Activated naive CD8-positive, alpha-beta T cell treated with anti-CD3 and anti-CD28 coated beads for 36 hours (primary cell): ENCODE results near the gene IQGAP1. TPM values are rescaled to one million over a fixed set of nuclear protein-coding genes. Genes with fewer than 3 reads are reported as not detected.
"Not testable (repeated sequence)": the region's sequence is repeated elsewhere in the genome, so short reads cannot be mapped to it uniquely, and the experiment has no call there.

Experiments
- DNase-seq: peaks from one replicate; pipeline ENCODE4 v3.0.0; 2021
- H3K27ac Mint-ChIP-seq: one replicate; pipeline ENCODE4 v1.8.0; 2022; ENCODE audit warnings: mild to moderate bottlenecking, moderate library complexity, mixed read lengths
- H3K27me3 Mint-ChIP-seq: one replicate; pipeline ENCODE4 v1.8.0; 2022; ENCODE audit warnings: mild to moderate bottlenecking, mixed read lengths
- H3K36me3 Mint-ChIP-seq: one replicate; pipeline ENCODE4 v1.8.0; 2021; ENCODE audit warnings: mild to moderate bottlenecking, mixed read lengths
- H3K4me1 Mint-ChIP-seq: one replicate; pipeline ENCODE4 v1.8.0; 2021; ENCODE audit warnings: mixed read lengths
- H3K4me3 Mint-ChIP-seq: one replicate; pipeline ENCODE4 v1.8.0; 2022; ENCODE audit warnings: mild to moderate bottlenecking, moderate library complexity, mixed read lengths
- H3K9me3 Mint-ChIP-seq: one replicate; pipeline ENCODE4 v1.8.0; 2022; ENCODE audit warnings: mixed read lengths
- total RNA-seq, 2 experiments: library from RNA; stranded (reverse); gene quantifications; one replicate each; pipeline ENCODE4 v1.2.3, GENCODE V29; 2021

IQGAP1 gene
- total RNA-seq, 2 experiments from 2014 or later: 129 to 133 TPM

DNA sequence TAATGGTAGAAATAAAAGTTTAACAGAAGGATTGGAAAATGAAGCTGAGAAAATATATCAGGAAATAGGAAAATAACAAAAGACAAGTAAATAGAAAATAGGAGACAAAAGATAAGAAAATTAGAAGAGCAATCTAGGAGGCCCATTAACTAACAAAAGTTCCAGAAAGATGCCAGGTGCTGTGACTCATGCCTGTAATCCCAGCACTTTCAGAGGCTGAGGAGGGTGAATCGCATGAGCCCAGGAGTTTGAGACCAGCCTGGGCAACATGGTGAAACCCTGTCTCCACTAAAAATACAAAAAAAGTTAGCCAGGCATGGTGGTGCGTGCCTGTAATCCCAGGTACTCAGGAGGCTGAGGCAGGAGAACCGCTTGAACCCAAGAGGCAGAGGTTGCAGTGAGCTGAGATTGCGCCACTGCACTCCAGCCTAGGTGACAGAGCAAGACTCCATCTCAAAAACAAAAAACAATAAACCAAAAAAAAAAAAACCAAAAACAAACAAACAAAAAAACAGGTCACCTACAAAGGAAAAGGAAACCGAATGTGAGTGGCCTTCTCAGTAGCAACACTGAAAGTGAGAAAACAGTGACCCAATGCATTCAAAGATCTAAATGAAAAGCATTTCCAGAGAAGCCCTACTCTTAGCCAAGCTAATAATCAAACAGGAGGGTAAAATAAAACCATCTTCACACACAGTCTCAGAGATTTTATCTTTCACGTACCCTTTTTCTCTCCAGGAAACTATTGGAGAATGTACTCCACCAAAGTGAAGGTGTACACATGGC lies 136.2 kb downstream of the IQGAP1 start:
- not testable (repeated sequence) for H3K27me3 Mint-ChIP-seq, H3K4me3 Mint-ChIP-seq, H3K27ac Mint-ChIP-seq, H3K9me3 Mint-ChIP-seq, H3K36me3 Mint-ChIP-seq, DNase-seq
- peaks cover 16% of the 10 kb centered on the region for H3K4me1 Mint-ChIP-seq

- peaks cover 41% of the 10 kb centered on the region for H3K4me1 Mint-ChIP-seq
- DNase-seq: no peak
Measured at GRCh38 chr15:90529011-90529370, 140.9 kb downstream of the IQGAP1 start.

DNA sequence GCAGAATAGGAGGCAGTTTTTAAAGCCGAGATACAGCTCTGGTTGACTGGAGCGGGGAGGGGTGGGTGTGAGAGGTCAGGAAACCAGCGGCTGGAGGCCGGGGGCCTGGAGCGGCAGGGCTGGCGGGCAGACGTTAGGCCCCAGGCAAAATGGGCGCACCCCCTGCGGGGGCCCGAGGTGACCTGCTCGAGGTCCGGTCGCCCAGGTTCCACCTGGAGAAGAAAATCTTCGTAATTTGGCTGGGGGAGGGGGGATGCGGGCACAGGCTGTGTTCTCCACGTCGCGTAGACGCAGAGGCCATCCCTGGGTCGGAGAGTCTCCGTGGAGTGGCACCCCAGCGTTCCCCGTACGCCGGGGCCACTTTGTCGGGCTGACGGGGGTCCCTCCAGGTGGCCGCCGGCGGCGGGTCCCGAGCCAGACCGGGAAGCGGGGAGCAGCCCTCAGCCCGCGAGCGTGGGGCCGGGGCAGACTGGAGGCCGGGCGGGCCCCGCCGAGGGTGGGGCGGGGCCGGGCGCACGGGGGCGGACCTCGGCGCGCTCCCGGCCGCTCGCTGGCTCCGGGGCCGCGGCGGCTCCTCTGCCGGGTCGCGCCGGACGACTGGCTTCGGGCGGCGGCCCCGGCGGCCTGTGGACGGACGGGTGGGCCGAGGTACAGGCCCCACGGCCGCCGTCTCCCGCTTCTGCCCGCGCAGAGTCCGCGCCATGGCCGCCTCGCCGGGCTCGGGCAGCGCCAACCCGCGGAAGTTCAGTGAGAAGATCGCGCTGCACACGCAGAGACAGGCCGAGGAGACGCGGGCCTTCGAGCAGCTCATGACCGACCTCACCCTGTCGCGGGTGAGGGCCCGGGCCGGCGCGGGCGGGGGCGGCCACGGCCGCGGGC lies 141.6 kb downstream of the IQGAP1 start, which contains the start of gene CRTC3:
CRTC3 (plus strand) TSS at position 553 of the 879 bp plus-strand sequence; CDS start at position 702, 149 bp downstream.
- Mint-ChIP-seq H3K36me3 (peaks cover 12% of the 10 kb centered on the region), H3K4me3 (peak within 1 kb of the TSS; percentile 96), H3K27me3 (no peaks in the 10 kb centered on the region), H3K4me1 (peaks cover 43% of the 10 kb centered on the region), H3K9me3 (peaks cover 3% of the 10 kb centered on the region), H3K27ac (peak within 1 kb of the TSS; percentile 87)
- DNase-seq: peak; percentile 69

More at GRCh38 chr15:90529011-90529370, 140.9 kb downstream of the IQGAP1 start:
- peak overlapping the region; percentile 78 for H3K4me3 Mint-ChIP-seq
- peak overlapping the region; percentile 87 for H3K27ac Mint-ChIP-seq
- peaks cover 3% of the 10 kb centered on the region for H3K9me3 Mint-ChIP-seq
- H3K36me3 Mint-ChIP-seq: peaks cover 12% of the 10 kb centered on the region
- no peaks in the 10 kb centered on the region for H3K27me3 Mint-ChIP-seq

DNA sequence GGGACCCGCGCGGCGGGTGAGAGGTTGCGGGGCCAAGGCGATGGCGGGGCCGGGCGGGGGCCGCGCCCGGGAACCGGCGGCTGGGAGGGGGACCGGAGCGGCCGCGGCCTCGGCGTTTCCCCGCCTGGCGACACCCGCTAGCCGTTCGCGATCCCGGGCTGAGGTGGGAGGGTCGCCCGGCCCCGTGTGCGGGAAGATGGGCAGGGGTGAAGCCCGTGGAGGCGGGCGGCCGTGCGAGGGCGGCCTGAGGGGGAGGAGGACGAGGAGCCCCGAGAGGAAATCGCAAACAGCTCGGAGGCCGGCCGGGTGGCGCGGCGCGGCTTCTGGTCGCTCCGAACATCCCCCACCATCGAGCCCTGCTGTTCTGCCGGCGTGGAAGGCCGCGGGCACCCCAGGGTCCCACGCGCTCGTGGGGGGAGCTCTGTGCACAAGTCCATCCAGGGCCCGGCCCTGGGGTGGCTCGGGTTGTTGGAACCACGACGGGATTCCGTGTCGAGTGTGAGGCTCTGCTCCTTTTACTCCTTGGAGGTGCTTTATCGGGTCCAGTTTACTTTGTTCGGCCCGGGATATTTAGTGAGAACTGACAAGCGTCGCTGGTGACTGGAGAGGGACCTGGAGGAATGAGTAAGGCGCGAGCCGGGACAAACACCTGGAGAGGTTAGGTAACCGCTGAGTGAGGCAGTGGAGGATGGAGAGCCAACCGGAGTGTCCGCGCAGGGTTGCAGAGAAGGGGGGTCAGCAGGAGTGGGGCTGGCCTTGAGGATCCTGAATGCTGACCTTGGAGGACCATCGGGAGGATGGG lies 142.4 kb downstream of the IQGAP1 start:
- H3K27me3 Mint-ChIP-seq: no peaks in the 10 kb centered on the region
- peak; percentile 62 for DNase-seq
- peaks cover 45% of the 10 kb centered on the region for H3K4me1 Mint-ChIP-seq
- peak overlapping the region; percentile 84 for H3K27ac Mint-ChIP-seq
- peaks cover 12% of the 10 kb centered on the region for H3K36me3 Mint-ChIP-seq
- peaks cover 3% of the 10 kb centered on the region for H3K9me3 Mint-ChIP-seq
- peak overlapping the region; percentile 96 for H3K4me3 Mint-ChIP-seq

DNA sequence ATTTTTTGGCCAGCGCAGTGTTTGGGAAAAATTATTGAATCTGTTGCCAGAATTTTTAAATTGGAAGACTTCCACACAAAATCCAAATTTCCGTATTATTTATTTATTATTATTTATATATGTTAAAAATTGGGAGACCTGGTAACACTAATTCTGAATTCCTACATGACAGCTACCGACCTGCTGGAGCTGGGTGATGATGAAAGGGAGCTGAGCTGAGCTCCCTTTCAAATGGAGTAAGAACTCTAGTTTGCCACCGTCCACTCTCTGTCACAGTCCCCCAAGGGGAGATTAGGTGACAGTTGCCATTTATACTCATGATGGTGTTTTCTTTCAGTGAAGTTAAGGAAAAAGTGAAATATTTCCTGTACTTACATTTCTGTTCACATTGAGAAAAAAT lies 143.1 kb downstream of the IQGAP1 start:
- H3K27me3 Mint-ChIP-seq: no peaks in the 10 kb centered on the region
- no peak for DNase-seq
- peaks cover 3% of the 10 kb centered on the region for H3K9me3 Mint-ChIP-seq
- H3K4me3 Mint-ChIP-seq: peak overlapping the region; percentile 96
- H3K4me1 Mint-ChIP-seq: peaks cover 52% of the 10 kb centered on the region
- peaks cover 12% of the 10 kb centered on the region for H3K36me3 Mint-ChIP-seq
- H3K27ac Mint-ChIP-seq: peak overlapping the region; percentile 84

- peaks cover 3% of the 10 kb centered on the region for H3K9me3 Mint-ChIP-seq
- H3K4me3 Mint-ChIP-seq: no peak overlapping the region
- H3K27ac Mint-ChIP-seq: no peak overlapping the region
- H3K27me3 Mint-ChIP-seq: no peaks in the 10 kb centered on the region
- peaks cover 34% of the 10 kb centered on the region for H3K36me3 Mint-ChIP-seq
- H3K4me1 Mint-ChIP-seq: peaks cover 80% of the 10 kb centered on the region
- no peak for DNase-seq
Measured at GRCh38 chr15:90535254-90535653, 147.2 kb downstream of the IQGAP1 start.

- H3K27ac Mint-ChIP-seq: peak overlapping the region; percentile 91
Measured at GRCh38 chr15:90539789-90540188, 151.7 kb downstream of the IQGAP1 start.

GRCh38 chr15:90540768-90541167 lies 152.7 kb downstream of the IQGAP1 start:
- peak overlapping the region; percentile 33 for H3K4me3 Mint-ChIP-seq
- H3K27me3 Mint-ChIP-seq: no peaks in the 10 kb centered on the region
- DNase-seq: no peak
- peaks cover 67% of the 10 kb centered on the region for H3K4me1 Mint-ChIP-seq
- peak overlapping the region; percentile 62 for H3K27ac Mint-ChIP-seq
- no peaks in the 10 kb centered on the region for H3K9me3 Mint-ChIP-seq
- peaks cover 51% of the 10 kb centered on the region for H3K36me3 Mint-ChIP-seq

More at GRCh38 chr15:90539789-90540188, 151.7 kb downstream of the IQGAP1 start:
- peak; percentile 31 for DNase-seq
- Mint-ChIP-seq H3K27me3 (no peaks in the 10 kb centered on the region), H3K9me3 (no peaks in the 10 kb centered on the region), H3K4me3 (peak overlapping the region; percentile 77), H3K36me3 (peaks cover 41% of the 10 kb centered on the region), H3K4me1 (peaks cover 66% of the 10 kb centered on the region)

GRCh38 chr15:90545095-90545494 lies 157.1 kb downstream of the IQGAP1 start:
- Mint-ChIP-seq H3K9me3 (peaks cover 2% of the 10 kb centered on the region), H3K4me3 (no peak overlapping the region), H3K4me1 (peaks cover 52% of the 10 kb centered on the region), H3K36me3 (peaks cover 46% of the 10 kb centered on the region), H3K27ac (peak overlapping the region; percentile 34), H3K27me3 (no peaks in the 10 kb centered on the region)
- no peak for DNase-seq

DNA sequence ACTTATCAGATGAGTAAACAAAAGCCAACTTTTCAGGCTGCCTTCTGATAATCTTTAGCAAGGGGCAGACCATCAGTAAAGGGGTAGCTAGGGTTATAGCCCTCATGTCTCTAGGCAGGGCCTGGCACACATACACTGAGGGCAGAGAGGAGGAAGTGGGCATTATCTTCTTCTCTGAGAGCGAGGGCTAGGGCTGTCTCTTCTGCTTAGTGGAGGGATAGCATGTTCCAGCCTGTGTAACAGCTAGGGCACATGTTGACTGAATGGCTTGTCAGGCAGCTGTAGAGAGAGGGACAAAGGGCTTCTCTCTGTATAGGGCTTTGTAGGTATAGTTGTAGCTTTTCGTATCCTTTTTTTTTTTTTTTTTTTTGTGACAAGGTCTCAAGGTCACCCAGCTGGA lies 159.5 kb downstream of the IQGAP1 start:
- Mint-ChIP-seq H3K27ac (peak overlapping the region; percentile 63), H3K4me1 (peaks cover 56% of the 10 kb centered on the region), H3K27me3 (no peaks in the 10 kb centered on the region), H3K9me3 (peaks cover 2% of the 10 kb centered on the region), H3K36me3 (peaks cover 45% of the 10 kb centered on the region), H3K4me3 (no peak overlapping the region)
- no peak for DNase-seq

DNA sequence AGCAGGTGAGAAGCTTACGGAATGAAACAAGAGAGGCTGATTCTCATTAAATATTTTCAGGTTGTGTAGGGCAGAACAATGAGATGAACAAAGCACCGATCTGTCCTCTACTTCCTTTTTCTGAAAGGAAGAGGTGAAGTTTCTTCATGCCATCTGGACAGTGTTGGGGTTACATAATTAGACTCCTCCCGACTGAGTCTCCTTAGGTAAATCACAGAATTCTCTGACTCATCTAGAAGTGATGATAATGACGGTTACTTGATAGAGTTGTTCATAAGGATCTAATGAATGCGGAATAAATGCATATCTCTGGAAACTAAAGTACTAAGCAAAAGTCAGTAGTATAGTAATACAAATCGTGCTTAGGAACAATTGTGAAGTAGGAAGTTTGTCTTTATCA lies 162.9 kb downstream of the IQGAP1 start:
- no peaks in the 10 kb centered on the region for H3K27me3 Mint-ChIP-seq
- H3K27ac Mint-ChIP-seq: no peak overlapping the region
- DNase-seq: no peak
- peaks cover 47% of the 10 kb centered on the region for H3K4me1 Mint-ChIP-seq
- H3K4me3 Mint-ChIP-seq: no peak overlapping the region
- H3K36me3 Mint-ChIP-seq: peaks cover 27% of the 10 kb centered on the region
- peaks cover 2% of the 10 kb centered on the region for H3K9me3 Mint-ChIP-seq

Other genes with a start within 250 kb of the IQGAP1 start
- 1 to 10 TPM; 3.0 to 4.1 TPM for gene SEMA4B, start 186.9 kb upstream of the IQGAP1 start, total RNA-seq
- 100 to 1,000 TPM; 181 to 190 TPM for gene CIB1, start 154.3 kb upstream of the IQGAP1 start, total RNA-seq
- gene GDPGP1, start 154.0 kb upstream of the IQGAP1 start, total RNA-seq: 10 to 100 TPM in 1 of 2 experiments, 1 to 10 TPM in 1; 8.3 to 11.8 TPM
- under 1 TPM; 0.41 to 0.54 TPM for gene TTLL13, start 138.7 kb upstream of the IQGAP1 start, total RNA-seq
- 10 to 100 TPM; 24.3 TPM for gene NGRN, start 122.6 kb upstream of the IQGAP1 start, total RNA-seq
- gene ZNF774, start 36.0 kb upstream of the IQGAP1 start, total RNA-seq: 1 to 10 TPM in 1 of 2 experiments, under 1 TPM in 1; 0.82 to 1.9 TPM
- 10 to 100 TPM; 28.9 to 30.3 TPM for gene CRTC3, start 141.7 kb downstream of the IQGAP1 start, total RNA-seq